Ectodermal cell (in vitro differentiated cells): ENCODE measurements around the gene CHCHD5.

Experiments used
- H3K27ac ChIP-seq: 2 replicates; pipeline ENCODE4 v1.7.0; 2013; ENCODE audit warnings: mild to moderate bottlenecking, low read depth, low read length; ENCODE audit not compliant: insufficient read depth, poor library complexity, severe bottlenecking
- H3K27me3 ChIP-seq: 2 replicates; pipeline ENCODE4 v1.7.0; 2013; ENCODE audit warnings: mild to moderate bottlenecking, low read length; ENCODE audit not compliant: insufficient read depth, control insufficient read depth, poor library complexity, severe bottlenecking
- H3K36me3 ChIP-seq: one replicate; pipeline ENCODE4 v1.7.0; 2013; ENCODE audit warnings: low read length; ENCODE audit not compliant: control insufficient read depth, insufficient read depth
- H3K4me1 ChIP-seq: one replicate; pipeline ENCODE4 v1.7.0; 2013; ENCODE audit warnings: low read length; ENCODE audit not compliant: control insufficient read depth, insufficient read depth
- H3K4me3 ChIP-seq: 2 replicates; pipeline ENCODE4 v1.7.0; 2013; ENCODE audit warnings: low read depth, low read length, control low read depth; ENCODE audit not compliant: insufficient read depth
- H3K9me3 ChIP-seq: 2 replicates; pipeline ENCODE4 v1.7.0; 2013; ENCODE audit warnings: mild to moderate bottlenecking, low read length, moderate library complexity; ENCODE audit not compliant: control insufficient read depth
- WGBS, 2 experiments: methylation state at CpG; one replicate each; pipeline ENCODE4 v1.1.7; 2013; ENCODE audit warnings: missing lambda C conversion rate in 2 of 2; 5-methylcytosine and 5-hydroxymethylcytosine counted together

The CHCHD5 gene

DNA sequence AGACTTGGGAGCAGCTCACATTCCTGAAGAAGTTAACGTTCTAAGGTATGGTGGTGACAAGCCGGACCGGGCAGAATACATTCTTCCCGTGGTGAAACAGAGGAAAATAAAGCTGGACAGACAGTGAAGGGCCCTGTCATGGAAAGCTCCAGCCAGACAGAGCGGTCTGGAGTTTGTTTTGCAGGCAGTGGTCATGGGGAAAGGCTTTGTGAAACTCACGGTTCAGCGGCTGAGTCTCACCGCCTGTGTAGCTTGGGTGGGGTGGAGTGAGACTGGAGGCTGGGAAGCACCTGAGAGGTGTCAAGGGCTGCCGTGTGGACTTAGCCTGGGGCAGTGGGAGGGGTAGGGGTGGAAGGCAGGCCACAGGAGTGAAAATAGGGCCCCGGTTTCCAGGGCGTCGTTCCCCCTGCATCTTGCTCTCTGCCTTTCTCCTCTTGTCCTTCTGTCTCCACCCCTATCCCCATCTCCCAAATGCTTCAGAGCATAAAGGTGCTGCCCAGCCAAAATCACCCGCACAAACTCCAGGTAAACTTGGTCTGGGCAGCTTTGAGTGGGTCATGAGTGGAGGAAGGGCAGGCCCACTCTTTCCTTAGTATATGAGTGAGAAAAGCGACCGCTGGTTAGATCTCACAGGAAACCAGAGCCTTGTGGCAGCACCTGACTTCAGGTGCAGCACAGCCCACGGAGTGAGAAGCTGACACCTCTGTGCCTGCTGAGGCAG, 49.9 kb downstream of the CHCHD5 start:
- no peak overlapping the region for H3K27ac ChIP-seq
- H3K9me3 ChIP-seq: no peaks in the 10 kb centered on the region

DNA sequence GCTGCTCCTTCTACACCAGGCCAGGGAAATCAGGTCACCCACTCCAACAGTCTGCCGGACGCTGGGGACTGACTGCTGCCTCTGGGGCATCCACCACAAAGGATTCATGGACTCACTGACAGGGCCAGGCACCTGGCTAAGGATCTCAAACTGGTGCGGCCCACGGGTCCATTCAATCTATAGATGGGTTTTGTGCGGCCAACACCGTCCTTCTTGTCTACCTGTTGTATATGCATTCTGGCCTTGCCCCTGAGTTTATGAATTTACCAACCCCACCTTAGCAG, 50.4 kb downstream of the CHCHD5 start:
- 95% methylated on average over 6 of the region's 6 CpGs for WGBS, 2 experiments
- H3K4me3 ChIP-seq: no peak overlapping the region
- H3K4me1 ChIP-seq: peaks cover 23% of the 10 kb centered on the region
- H3K9me3 ChIP-seq: no peaks in the 10 kb centered on the region
- H3K27ac ChIP-seq: no peak overlapping the region
- H3K27me3 ChIP-seq: no peaks in the 10 kb centered on the region
- H3K36me3 ChIP-seq: no peaks in the 10 kb centered on the region

More for the DNA sequence above, 49.9 kb downstream of the CHCHD5 start:
- peaks cover 26% of the 10 kb centered on the region for H3K4me1 ChIP-seq
- no peaks in the 10 kb centered on the region for H3K36me3 ChIP-seq
- no peak overlapping the region for H3K4me3 ChIP-seq
- H3K27me3 ChIP-seq: no peaks in the 10 kb centered on the region
- 88% methylated on average over 16 of the region's 16 CpGs for WGBS, 2 experiments

DNA sequence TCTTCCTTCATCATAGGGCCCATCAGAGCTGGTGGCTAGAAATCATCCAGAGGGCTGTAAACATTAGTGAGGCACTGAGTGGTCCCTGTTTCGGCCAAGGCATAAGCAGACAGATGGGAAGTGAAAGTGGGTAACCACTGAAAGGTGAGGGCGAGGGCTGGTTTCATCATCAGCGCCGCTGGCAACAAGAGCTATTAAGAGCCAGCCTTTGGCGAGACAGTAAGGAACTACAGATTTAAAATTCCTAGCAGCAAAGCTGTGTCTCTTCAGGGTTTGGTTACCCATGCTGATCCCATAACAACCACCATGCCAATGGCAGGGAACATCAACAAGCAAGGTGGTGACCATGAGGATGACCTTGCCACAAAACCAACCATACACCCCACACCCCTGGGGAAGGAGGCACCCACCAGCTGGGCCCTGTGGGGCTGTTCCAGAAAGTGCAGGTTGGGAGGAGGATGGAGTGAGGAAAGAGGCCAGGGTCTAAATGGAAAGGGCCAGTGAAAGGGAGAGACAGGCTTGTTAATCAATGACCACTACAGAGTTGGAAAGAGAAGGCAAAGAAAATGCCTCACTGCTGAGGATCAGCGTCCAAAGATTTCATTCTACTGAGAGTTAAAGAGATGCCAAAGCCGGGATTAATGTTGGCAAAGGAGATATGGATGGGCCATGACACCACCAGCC, 52.3 kb downstream of the CHCHD5 start:
- Histone ChIP-seq H3K27ac (no peak overlapping the region), H3K4me3 (no peak overlapping the region), H3K27me3 (no peaks in the 10 kb centered on the region), H3K4me1 (peaks cover 3% of the 10 kb centered on the region), H3K36me3 (no peaks in the 10 kb centered on the region), H3K9me3 (no peaks in the 10 kb centered on the region)
- 84% methylated on average over 7 of the region's 7 CpGs for WGBS, 2 experiments

DNA sequence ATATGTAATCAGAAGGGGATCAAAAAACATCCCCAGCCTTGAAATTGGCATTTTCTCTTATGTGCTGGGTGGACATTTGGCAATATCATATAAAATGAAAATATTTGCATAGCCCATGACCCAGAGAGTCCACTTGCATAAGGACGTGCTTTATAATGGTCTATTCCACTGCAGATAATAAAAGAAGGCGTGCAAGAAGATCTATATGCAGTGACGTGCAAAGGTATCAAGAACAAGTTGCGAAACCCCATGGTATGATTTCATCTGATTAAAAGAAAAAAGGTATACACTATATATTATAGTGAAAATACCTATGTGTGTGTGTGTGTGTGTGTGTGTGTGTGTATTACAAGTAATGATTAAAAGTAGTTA, 52.9 kb downstream of the CHCHD5 start:
- WGBS, 2 experiments: 92 to 100% methylated on average over 2 to 4 of the region's 4 CpGs
- Histone ChIP-seq H3K4me1 (no peaks in the 10 kb centered on the region), H3K36me3 (no peaks in the 10 kb centered on the region), H3K4me3 (no peak overlapping the region), H3K9me3 (no peaks in the 10 kb centered on the region), H3K27ac (no peak overlapping the region), H3K27me3 (no peaks in the 10 kb centered on the region)
